Small intestine (tissue), 7 donors: ENCODE results near the gene KDM4B. TPM values are rescaled to one million over a fixed set of nuclear protein-coding genes. Genes with fewer than 3 reads are reported as not detected.

Source experiments
- DNase-seq, 2 donors: peaks; one replicate each; pipeline versions ENCODE4 v3.0.0 to v3.0.0-alpha.2; 2013
- FAIRE-seq: peaks from 2 replicates; lab custom pipeline; 2012; peaks lifted over from hg19 to GRCh38; lab: Jason Lieb, UNC
- H3K27ac ChIP-seq, 3 donors: one replicate each; pipeline ENCODE4 v1.5.1; 2013; ENCODE audit warnings: low read length in 2 of 3, mild to moderate bottlenecking in 2 of 3, control low read depth in 1 of 3, inconsistent platforms in 1 of 3, low read depth in 1 of 3, moderate library complexity in 1 of 3
- H3K27me3 ChIP-seq, 3 donors: one replicate each; pipeline ENCODE4 v1.6.1; 2013; ENCODE audit warnings: low read length in 3 of 3, inconsistent platforms in 1 of 3; ENCODE audit not compliant: control insufficient read depth in 3 of 3, insufficient read depth in 3 of 3
- H3K36me3 ChIP-seq, 3 donors: one replicate each; pipeline ENCODE4 v1.6.1; 2013; ENCODE audit warnings: low read length in 3 of 3, inconsistent platforms in 1 of 3, low read depth in 1 of 3, mild to moderate bottlenecking in 1 of 3, moderate library complexity in 1 of 3; ENCODE audit not compliant: control insufficient read depth in 3 of 3, insufficient read depth in 2 of 3
- H3K4me1 ChIP-seq, 3 donors: one replicate each; pipeline ENCODE4 v1.6.1; 2013; ENCODE audit warnings: low read length in 2 of 3, inconsistent platforms in 1 of 3, low read depth in 1 of 3, mild to moderate bottlenecking in 1 of 3, moderate library complexity in 1 of 3; ENCODE audit not compliant: control insufficient read depth in 3 of 3, insufficient read depth in 2 of 3
- H3K4me3 ChIP-seq, 3 donors: one replicate each; pipeline ENCODE4 v1.5.1; 2013; ENCODE audit warnings: low read length in 3 of 3, control low read depth in 1 of 3, inconsistent platforms in 1 of 3, low read depth in 1 of 3, mild to moderate bottlenecking in 1 of 3, moderate library complexity in 1 of 3
- H3K9me3 ChIP-seq, 2 donors: one replicate each; pipeline ENCODE4 v1.6.1; 2013; ENCODE audit warnings: low read depth in 1 of 2, low read length in 1 of 2; ENCODE audit not compliant: control insufficient read depth in 2 of 2, insufficient read depth in 1 of 2
- WGBS, 3 donors: extraction: QIAGEN DNeasy Blood & Tissue Kit; methylation state at CpG; one replicate each; pipeline ENCODE4 v1.1.7; 2013; 5-methylcytosine and 5-hydroxymethylcytosine counted together
- polyA plus RNA-seq, 4 donors: library from polyadenylated mRNA; stranded (reverse) in 3 of 4; unstranded in 1 of 4; fragments of 200-250 nt in 3 of 4; fragments of 120-200 nt in 1 of 4; gene quantifications; one replicate each; pipeline versions ENCODE4 v1.2.1 to v1.2.3, GENCODE V29; 2013
- donor health status: healthy with polysubstance abuse.
- donor health status: control.
- donor health status: control.
- donor health status: Bipolar disorder and iron deficiency.
- donor health status: healthy.

The KDM4B gene
- polyA plus RNA-seq, 4 donors: 8.1 to 12.0 (median 10.6) TPM

DNA sequence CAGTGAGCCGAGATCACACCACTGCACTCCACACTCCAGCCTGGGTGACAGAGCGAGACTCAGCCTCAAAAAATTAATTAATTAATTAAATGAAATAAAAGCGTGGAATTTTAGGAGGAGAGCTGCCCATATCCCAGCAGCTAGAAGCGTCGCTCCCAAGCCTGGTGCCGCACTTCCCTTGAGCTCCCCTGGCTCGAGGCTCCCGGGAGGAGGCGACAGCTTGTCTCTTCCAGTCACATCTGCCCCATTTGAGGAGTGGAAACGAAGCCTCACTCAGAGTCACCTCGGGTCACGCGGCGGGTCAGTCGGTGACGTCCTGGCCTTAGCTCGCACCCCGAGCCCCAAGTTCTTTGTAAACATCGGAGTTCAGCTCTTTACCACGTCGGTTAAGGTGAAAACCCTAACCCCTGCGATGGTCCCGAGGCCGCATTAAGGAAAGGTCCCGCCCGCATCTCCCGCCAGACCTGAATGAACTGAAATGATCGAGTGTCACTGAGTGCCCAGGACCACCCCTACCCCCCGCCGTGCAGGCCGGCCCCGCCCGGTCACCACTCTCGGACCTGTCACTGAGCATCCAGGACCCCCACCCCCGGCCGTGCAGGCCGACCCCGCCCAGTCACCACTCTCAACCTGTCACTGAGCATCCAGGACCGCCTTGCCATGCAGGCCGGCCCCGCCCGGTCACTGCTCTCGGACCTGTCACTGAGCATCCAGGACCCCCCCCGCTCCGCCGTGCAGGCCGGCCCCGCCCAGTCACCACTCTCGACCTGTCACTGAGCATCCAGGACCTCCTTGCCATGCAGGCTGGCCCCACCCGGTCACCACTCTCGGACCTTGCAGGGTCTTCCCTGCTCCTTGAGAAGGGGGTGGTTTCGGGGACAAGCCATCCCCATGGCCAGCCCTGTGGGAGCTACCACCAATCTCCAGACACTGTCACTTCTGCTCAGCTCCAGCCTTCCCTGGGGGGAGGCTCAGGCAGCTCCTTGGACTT lies 176.9 kb downstream of the KDM4B start:
- Histone ChIP-seq H3K4me3 (no peak overlapping the region), H3K9me3 (no peaks in the 10 kb centered on the region), H3K4me1 (no peaks in the 10 kb centered on the region), H3K36me3 (peaks cover 13 to 90% (median 20%) of the 10 kb centered on the region in 3 donors), H3K27me3 (no peaks in the 10 kb centered on the region), H3K27ac (no peak overlapping the region)
- FAIRE-seq (no peak), DNase-seq (no peak)
- 95 to 96% (median 95%) methylated on average over 50 to 52 of the region's 52 CpGs for WGBS, 3 donors

DNA sequence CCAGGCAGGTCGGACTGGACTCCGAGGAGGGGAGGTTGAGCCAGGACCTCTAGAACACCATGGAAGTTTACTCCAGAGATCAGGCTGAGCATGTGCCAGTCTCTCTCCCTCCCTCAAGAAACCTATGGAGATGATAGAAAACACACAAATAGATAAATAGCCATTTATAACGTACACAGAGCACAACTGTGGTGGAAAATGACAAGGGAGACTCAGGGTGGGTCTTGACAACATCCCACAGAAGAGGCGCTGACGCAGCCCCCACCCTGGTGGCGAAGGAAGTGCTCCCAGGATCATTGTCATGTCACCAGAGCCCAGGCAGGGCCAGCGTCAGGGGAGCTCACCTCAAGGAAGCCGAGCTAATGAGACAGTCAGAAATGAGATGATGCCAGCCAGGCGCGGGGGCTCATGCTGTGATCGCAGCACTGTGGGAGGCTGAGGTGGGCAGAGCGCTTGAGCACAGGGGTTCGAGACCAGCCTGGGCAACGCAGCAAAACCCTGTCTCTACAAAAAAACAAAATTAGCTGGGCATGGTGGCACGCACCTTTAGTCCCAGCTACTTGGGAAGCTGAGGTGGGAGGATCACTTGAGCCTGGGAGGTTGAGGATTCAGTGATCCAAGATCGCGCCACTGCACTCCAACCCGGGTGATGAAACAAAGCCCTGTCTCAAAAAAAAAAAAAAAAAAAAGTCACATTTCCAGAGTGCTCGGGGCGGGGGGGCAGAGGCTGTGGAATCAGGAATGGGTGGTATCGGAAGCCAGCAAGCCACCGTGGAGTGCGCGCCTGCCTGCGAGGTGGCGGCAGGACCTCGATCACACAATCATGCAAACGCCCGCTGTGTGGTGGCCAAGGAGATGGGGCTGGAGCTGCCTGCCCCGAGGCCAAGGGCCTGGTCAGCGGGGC lies 178.4 kb downstream of the KDM4B start:
- no peaks in the 10 kb centered on the region for H3K4me1 ChIP-seq
- H3K27me3 ChIP-seq: no peaks in the 10 kb centered on the region
- WGBS, 3 donors: 96 to 97% (median 97%) methylated on average over 31 of the region's 31 CpGs
- no peak for FAIRE-seq
- H3K4me3 ChIP-seq: no peak overlapping the region
- H3K9me3 ChIP-seq: no peaks in the 10 kb centered on the region
- H3K27ac ChIP-seq: no peak overlapping the region
- DNase-seq: no peak
- peaks cover 13 to 86% (median 20%) of the 10 kb centered on the region in 3 donors for H3K36me3 ChIP-seq

DNA sequence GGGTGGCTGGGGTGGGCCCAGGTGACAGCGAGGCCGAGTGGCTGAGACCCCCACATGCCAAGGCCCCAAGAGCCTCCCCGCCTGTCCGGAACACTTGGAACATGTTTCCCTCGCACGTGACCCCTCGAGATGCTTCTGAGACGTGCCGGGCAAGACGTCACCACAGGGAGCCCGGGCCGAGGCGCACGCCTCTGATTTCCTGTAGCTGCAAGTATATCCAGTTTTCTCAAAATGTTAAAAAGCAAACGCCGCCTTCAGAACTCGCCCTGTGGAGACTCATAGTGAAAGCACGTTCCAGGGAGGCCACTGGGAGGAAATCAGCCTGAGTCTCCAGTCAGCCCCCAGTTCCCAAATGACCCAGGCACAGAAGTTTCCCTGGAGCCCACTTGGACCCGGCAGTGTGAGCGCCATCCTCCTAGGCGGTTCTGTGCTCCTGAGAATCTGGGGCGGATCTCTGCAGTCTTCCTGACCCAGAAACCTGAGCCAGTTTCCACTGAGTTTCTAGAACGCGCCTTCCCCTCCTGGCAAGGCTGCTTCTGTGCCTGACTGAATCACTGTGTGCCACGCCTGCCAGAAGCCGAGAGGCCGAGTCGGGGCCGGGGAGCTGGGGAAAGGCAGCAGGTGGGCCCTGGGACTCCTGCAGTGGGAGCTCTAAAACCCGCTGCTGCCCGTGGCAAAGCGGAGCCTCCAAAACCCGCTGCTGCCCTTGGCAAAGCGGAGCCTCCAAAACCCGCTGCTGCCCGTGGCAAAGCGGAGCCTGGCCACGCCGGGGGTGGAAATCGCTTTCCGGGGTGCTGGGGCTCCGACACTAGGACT lies 179.3 kb downstream of the KDM4B start:
- DNase-seq: no peak
- 88 to 93% (median 92%) methylated on average over 42 of the region's 42 CpGs for WGBS, 3 donors
- no peak for FAIRE-seq
- Histone ChIP-seq H3K27ac (no peak overlapping the region), H3K4me3 (no peak overlapping the region), H3K9me3 (no peaks in the 10 kb centered on the region), H3K4me1 (no peaks in the 10 kb centered on the region), H3K36me3 (peaks cover 10 to 79% (median 20%) of the 10 kb centered on the region in 3 donors), H3K27me3 (no peaks in the 10 kb centered on the region)

DNA sequence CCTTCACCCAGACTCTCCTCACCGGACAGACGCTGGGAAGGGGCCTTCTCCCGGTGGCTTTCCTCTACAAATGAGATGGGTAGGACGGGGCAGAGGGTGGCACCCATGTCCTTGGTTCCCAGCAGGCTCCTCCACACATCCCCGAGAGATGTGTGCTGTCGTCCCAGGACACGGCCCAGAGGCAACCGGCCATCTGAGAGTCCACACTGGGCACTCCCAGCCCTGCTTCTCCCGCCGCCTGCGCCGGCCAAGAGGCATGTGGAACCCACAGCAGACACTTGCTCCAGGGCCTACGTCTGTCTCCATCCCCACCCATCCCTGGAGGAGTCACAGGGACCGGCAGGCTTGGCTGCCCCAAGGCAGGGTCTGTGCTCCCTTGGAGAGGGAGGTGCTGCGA lies 179.9 kb downstream of the KDM4B start:
- FAIRE-seq (no peak), DNase-seq (no peak)
- no peaks in the 10 kb centered on the region for H3K27me3 ChIP-seq
- no peaks in the 10 kb centered on the region for H3K9me3 ChIP-seq
- 92 to 93% (median 93%) methylated on average over 15 of the region's 15 CpGs for WGBS, 3 donors
- no peak overlapping the region for H3K27ac ChIP-seq
- no peak overlapping the region for H3K4me3 ChIP-seq
- H3K36me3 ChIP-seq: peaks cover 8 to 73% (median 20%) of the 10 kb centered on the region in 3 donors
- H3K4me1 ChIP-seq: no peaks in the 10 kb centered on the region

DNA sequence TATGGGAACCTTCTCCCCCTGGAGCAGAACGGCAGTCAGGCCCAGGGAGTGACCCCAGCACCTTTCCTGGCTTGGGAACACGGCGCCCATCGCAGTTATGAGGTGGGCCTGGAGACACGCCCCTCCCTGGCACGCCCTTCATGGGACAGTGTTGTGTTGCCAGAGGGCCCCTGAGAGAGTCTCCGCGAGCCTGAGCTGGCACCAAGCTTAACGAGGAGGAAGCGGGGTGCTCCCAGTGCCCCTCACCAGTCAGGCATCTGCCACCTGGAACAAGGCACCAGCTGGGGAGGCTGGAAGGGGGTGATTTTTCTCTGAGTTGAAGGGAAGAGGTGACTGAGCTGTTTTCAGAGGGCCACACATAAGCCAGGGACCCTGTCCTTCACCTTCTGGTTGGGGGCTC lies 180.6 kb downstream of the KDM4B start:
- H3K36me3 ChIP-seq: peaks cover 6 to 68% (median 13%) of the 10 kb centered on the region in 3 donors
- H3K27ac ChIP-seq: no peak overlapping the region
- DNase-seq (no peak), FAIRE-seq (no peak)
- no peaks in the 10 kb centered on the region for H3K4me1 ChIP-seq
- H3K27me3 ChIP-seq: no peaks in the 10 kb centered on the region
- H3K9me3 ChIP-seq: no peaks in the 10 kb centered on the region
- no peak overlapping the region for H3K4me3 ChIP-seq
- WGBS, 3 donors: 73 to 86% (median 78%) methylated on average over 10 of the region's 10 CpGs

DNA sequence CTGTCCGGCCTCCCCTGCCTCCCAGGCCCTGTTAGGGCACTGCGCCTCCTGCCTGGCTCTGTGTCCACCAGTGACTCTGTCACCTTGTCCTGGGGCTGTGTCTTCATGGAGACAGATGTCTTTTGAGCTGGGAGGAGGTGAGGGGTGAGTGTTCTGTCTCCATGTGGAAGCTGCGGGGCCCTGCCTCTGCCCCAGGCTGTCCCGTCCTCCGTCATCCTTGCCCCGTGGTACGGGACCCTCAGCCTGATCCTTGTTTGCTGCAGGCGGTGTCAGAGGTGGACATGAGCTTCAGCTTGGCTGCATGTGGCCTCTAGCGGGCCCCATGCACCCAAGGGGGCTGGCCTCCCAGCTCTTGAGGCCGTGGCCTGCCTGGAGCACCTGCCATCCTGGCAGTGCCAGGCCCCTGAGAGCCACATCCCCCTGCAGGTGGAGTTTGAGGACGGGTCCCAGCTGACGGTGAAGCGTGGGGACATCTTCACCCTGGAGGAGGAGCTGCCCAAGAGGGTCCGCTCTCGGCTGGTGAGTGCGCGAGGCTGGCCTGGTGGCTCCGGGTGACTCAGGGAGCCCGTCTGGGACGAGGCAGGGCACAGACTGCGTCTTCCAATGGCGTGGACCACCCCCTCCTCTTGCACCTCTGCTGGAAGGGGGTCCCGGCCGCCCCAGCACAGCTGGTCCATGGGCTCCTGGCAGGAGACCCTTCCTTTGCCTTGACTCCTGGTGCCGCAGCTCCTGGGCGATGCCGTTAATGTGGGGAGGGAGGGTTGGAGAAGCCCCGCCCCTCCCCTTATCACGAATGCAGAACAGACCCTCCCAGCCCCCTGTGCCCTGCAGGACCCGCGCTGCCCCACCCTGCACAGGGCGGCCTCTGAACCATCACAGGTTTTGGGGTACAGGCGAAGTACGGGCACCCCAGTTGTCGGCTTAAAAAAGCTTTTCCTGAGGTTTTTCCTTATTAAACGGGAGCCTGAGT lies 181.3 kb downstream of the KDM4B start:
- WGBS, 3 donors: 91 to 94% (median 94%) methylated on average over 36 of the region's 36 CpGs
- no peak overlapping the region for H3K27ac ChIP-seq
- no peaks in the 10 kb centered on the region for H3K9me3 ChIP-seq
- DNase-seq (no peak), FAIRE-seq (no peak)
- no peak overlapping the region for H3K4me3 ChIP-seq
- no peaks in the 10 kb centered on the region for H3K27me3 ChIP-seq
- no peaks in the 10 kb centered on the region for H3K4me1 ChIP-seq
- peaks cover 4 to 63% (median 13%) of the 10 kb centered on the region in 3 donors for H3K36me3 ChIP-seq
